GM23338 (cell line): Measurements from ENCODE around the gene KCNC2. TPM values are rescaled to one million over a fixed set of nuclear protein-coding genes. Genes with fewer than 3 reads are reported as not detected.
A peak's percentile ranks its signal among the peaks of the same experiment; 100 is the strongest.

Experiments
- ATAC-seq: fragments of 200-7000 bp; cut with Tn5 transposase; 3 replicates; pipeline ENCODE4 v1.9.1; 2020
- DNase-seq: peaks from one replicate; pipeline ENCODE4 v3.0.0-alpha.2; 2015; ENCODE audit warnings: low spot score
- H2AFZ ChIP-seq: fragments of 200-600 bp; sonication (generic); 2 replicates; pipeline ENCODE4 v1.8.0; 2016; ENCODE audit warnings: antibody characterized with exemption, mild to moderate bottlenecking, moderate library complexity
- H3F3A ChIP-seq: fragments of 200-600 bp; sonication (generic); replicated peaks from 2 replicates; pipeline ENCODE4 v1.8.0; 2017; ENCODE audit warnings: antibody characterized with exemption, mixed run types, low read depth
- H3K27ac ChIP-seq: fragments of 200-600 bp; sonication (generic); 2 replicates; pipeline ENCODE4 v1.6.1; 2016; ENCODE audit warnings: low read depth
- H3K27me3 ChIP-seq: fragments of 200-600 bp; sonication (generic); 2 replicates; pipeline ENCODE4 v1.8.0; 2016; ENCODE audit warnings: mild to moderate bottlenecking, mixed run types, moderate library complexity; ENCODE audit not compliant: insufficient read depth
- H3K36me3 ChIP-seq: fragments of 200-600 bp; sonication (generic); 2 replicates; pipeline ENCODE4 v1.8.0; 2016; ENCODE audit warnings: mild to moderate bottlenecking; ENCODE audit not compliant: insufficient read depth
- H3K4me1 ChIP-seq: fragments of 200-600 bp; sonication (generic); 2 replicates; pipeline ENCODE4 v1.8.0; 2016; ENCODE audit warnings: mild to moderate bottlenecking, moderate library complexity; ENCODE audit not compliant: insufficient read depth
- H3K4me2 ChIP-seq: fragments of 200-600 bp; sonication (generic); 2 replicates; pipeline ENCODE4 v1.7.1; 2017; ENCODE audit warnings: mixed run types
- H3K4me3 ChIP-seq: fragments of 200-600 bp; sonication (generic); 2 replicates; pipeline ENCODE4 v1.6.1; 2016; ENCODE audit warnings: mixed run types
- H3K79me2 ChIP-seq: fragments of 200-600 bp; sonication (generic); replicated peaks from 2 replicates; pipeline ENCODE4 v1.8.0; 2017; ENCODE audit warnings: mild to moderate bottlenecking; ENCODE audit not compliant: insufficient read depth
- H3K9me2 ChIP-seq: fragments of 200-600 bp; sonication (generic); 2 replicates; pipeline ENCODE4 v1.8.0; 2017; ENCODE audit not compliant: insufficient read depth
- H4K20me1 ChIP-seq: fragments of 200-600 bp; sonication (generic); replicated peaks from 2 replicates; pipeline ENCODE4 v1.8.0; 2017; ENCODE audit warnings: mild to moderate bottlenecking; ENCODE audit not compliant: insufficient read depth
- H3K27ac Mint-ChIP-seq: 2 replicates; pipeline ENCODE4 v1.8.0; 2020; ENCODE audit warnings: inconsistent platforms, mild to moderate bottlenecking, moderate library complexity, mixed read lengths
- H3K27me3 Mint-ChIP-seq: 3 replicates; pipeline ENCODE4 v1.8.0; 2022; ENCODE audit warnings: low read depth, mild to moderate bottlenecking, moderate library complexity, mixed read lengths, inconsistent platforms; ENCODE audit not compliant: insufficient read depth, poor library complexity
- H3K36me3 Mint-ChIP-seq: 3 replicates; pipeline ENCODE4 v1.8.0; 2021; ENCODE audit warnings: low read depth, mild to moderate bottlenecking, inconsistent platforms, moderate library complexity, mixed read lengths
- H3K4me1 Mint-ChIP-seq: 3 replicates; pipeline ENCODE4 v1.8.0; 2020; ENCODE audit warnings: mild to moderate bottlenecking, inconsistent platforms, mixed read lengths
- H3K4me3 Mint-ChIP-seq: 3 replicates; pipeline ENCODE4 v1.8.0; 2021; ENCODE audit warnings: moderate library complexity, mild to moderate bottlenecking, inconsistent platforms, mixed read lengths
- H3K9me3 Mint-ChIP-seq: 3 replicates; pipeline ENCODE4 v1.8.0; 2020; ENCODE audit warnings: moderate library complexity, mild to moderate bottlenecking, inconsistent platforms, mixed read lengths
- CREB1 ChIP-seq: fragments of 250-450 bp; sonication (Bioruptor Pico); IDR thresholded peaks from 2 replicates; pipeline ENCODE4 v1.5.0; 2020; ENCODE audit warnings: low read depth, mild to moderate bottlenecking, moderate library complexity
- EZH2 ChIP-seq: fragments of 200-600 bp; sonication (generic); IDR thresholded peaks from one replicate; pipeline ENCODE4 v1.8.0; 2017; ENCODE audit warnings: antibody characterized with exemption, mild to moderate bottlenecking, low read depth; ENCODE audit not compliant: unreplicated experiment
- EZH2phosphoT487 ChIP-seq: fragments of 200-600 bp; sonication (generic); IDR thresholded peaks from one replicate; pipeline ENCODE4 v1.8.1; 2018; ENCODE audit warnings: antibody characterized with exemption; ENCODE audit not compliant: unreplicated experiment
- JUNB ChIP-seq: IDR thresholded peaks from one replicate; pipeline ENCODE4 v1.6.1; 2016; ENCODE audit warnings: antibody characterized with exemption; ENCODE audit not compliant: unreplicated experiment
- NANOG ChIP-seq: IDR thresholded peaks from 2 replicates; pipeline ENCODE4 v1.6.1; 2016; ENCODE audit warnings: antibody characterized with exemption, borderline replicate concordance
- POLR2AphosphoS5 ChIP-seq: IDR thresholded peaks from 2 replicates; pipeline ENCODE4 v1.6.1; 2016; ENCODE audit warnings: antibody characterized with exemption, low read depth
- ZNF114 ChIP-seq: fragments of 250-450 bp; sonication (Bioruptor Pico); IDR thresholded peaks from 2 replicates; pipeline ENCODE4 v1.5.0; 2020; ENCODE audit warnings: mild to moderate bottlenecking, moderate library complexity
- ZNF331 ChIP-seq: fragments of 250-450 bp; sonication (Bioruptor Pico); IDR thresholded peaks from 2 replicates; pipeline ENCODE4 v1.5.0; 2020; ENCODE audit warnings: low read depth, mild to moderate bottlenecking, moderate library complexity
- polyA plus RNA-seq: library from polyadenylated mRNA; unstranded; fragments of >200 nt; fragmentation: Nextera tagmentation; extraction: Ambion mirVana; gene quantifications from 2 replicates; pipeline ENCODE4 v1.2.1, GENCODE V29; 2016
- total RNA-seq: library from RNA; depleted of rRNA; stranded (reverse); fragments of >200 nt; shearing (Covaris generic); gene quantifications from 2 replicates; pipeline ENCODE4 v1.2.3, GENCODE V29; 2014
- TF ChIP-seq, protein P1 (sequence below), 2 experiments: fragments of 200-600 bp in 1 of 2; sonication (generic) in 1 of 2; conservative IDR thresholded peaks; 2 replicates each; pipeline versions ENCODE4 v1.5.1 to v1.6.1; 2016 to 2017; ENCODE audit warnings: antibody characterized with exemption in 2 of 2, low read depth in 2 of 2, mild to moderate bottlenecking in 2 of 2, moderate library complexity in 1 of 2
- TF ChIP-seq, protein P2 (sequence below): fragments of 250-450 bp; sonication (Bioruptor Pico); IDR thresholded peaks from 2 replicates; pipeline ENCODE4 v1.5.0; 2020; ENCODE audit warnings: mild to moderate bottlenecking, moderate library complexity

KCNC2 gene
- total and polyA plus RNA-seq, 2 experiments from 2014 or later: 0.10 TPM; not detected in 1

DNA sequence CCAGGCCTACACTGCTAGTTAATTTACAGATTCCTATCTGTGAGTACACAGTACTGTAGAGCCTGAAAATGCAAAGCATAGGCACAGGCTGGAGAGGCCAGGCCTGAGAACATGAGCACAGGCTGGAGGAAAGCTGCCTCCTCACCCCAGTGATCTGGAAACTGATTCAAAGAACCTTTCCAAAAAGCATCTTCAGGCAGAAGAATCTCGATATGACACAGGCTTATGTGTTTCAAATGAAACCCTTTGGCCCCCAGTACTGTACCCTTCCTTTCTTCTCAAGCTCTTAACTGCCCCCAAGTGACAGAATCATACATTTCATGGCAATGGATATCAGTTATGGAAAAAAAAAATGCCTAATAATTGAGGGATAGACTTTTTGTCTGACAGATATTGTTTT is 122.0 kb downstream of the KCNC2 start:
- H3K36me3 ChIP-seq: no peaks in the 10 kb centered on the region
- no peak overlapping the region for H2AFZ ChIP-seq
- H3K36me3 Mint-ChIP-seq: no peaks in the 10 kb centered on the region
- H3K9me2 ChIP-seq: no peaks in the 10 kb centered on the region
- no peaks in the 10 kb centered on the region for H3K79me2 ChIP-seq
- no peaks in the 10 kb centered on the region for H3K9me3 Mint-ChIP-seq
- no peaks in the 10 kb centered on the region for H3K27me3 ChIP-seq
- H3F3A ChIP-seq: no peaks in the 10 kb centered on the region
- H3K27me3 Mint-ChIP-seq: no peaks in the 10 kb centered on the region
- DNase-seq: peak; percentile 20
- no peak for TF ChIP-seq EZH2phosphoT487
- TF ChIP-seq, protein P1, sequence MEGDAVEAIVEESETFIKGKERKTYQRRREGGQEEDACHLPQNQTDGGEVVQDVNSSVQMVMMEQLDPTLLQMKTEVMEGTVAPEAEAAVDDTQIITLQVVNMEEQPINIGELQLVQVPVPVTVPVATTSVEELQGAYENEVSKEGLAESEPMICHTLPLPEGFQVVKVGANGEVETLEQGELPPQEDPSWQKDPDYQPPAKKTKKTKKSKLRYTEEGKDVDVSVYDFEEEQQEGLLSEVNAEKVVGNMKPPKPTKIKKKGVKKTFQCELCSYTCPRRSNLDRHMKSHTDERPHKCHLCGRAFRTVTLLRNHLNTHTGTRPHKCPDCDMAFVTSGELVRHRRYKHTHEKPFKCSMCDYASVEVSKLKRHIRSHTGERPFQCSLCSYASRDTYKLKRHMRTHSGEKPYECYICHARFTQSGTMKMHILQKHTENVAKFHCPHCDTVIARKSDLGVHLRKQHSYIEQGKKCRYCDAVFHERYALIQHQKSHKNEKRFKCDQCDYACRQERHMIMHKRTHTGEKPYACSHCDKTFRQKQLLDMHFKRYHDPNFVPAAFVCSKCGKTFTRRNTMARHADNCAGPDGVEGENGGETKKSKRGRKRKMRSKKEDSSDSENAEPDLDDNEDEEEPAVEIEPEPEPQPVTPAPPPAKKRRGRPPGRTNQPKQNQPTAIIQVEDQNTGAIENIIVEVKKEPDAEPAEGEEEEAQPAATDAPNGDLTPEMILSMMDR (conservative IDR thresholded peaks at IDR 0.05; ENCODE audit: low read depth in 2 of 2): peak; percentile 36 to 53
- H3K4me3 Mint-ChIP-seq: no peak overlapping the region
- peak; percentile 36; the same call in 2 of the 3 replicates for ATAC-seq
- H3K4me2 ChIP-seq: no peak overlapping the region
- H3K4me1 Mint-ChIP-seq: no peaks in the 10 kb centered on the region
- no peak overlapping the region for H3K4me3 ChIP-seq
- H3K4me1 ChIP-seq: no peaks in the 10 kb centered on the region
- no peak overlapping the region for H3K27ac ChIP-seq
- no peaks in the 10 kb centered on the region for H4K20me1 ChIP-seq
- no peak overlapping the region for H3K27ac Mint-ChIP-seq

DNA sequence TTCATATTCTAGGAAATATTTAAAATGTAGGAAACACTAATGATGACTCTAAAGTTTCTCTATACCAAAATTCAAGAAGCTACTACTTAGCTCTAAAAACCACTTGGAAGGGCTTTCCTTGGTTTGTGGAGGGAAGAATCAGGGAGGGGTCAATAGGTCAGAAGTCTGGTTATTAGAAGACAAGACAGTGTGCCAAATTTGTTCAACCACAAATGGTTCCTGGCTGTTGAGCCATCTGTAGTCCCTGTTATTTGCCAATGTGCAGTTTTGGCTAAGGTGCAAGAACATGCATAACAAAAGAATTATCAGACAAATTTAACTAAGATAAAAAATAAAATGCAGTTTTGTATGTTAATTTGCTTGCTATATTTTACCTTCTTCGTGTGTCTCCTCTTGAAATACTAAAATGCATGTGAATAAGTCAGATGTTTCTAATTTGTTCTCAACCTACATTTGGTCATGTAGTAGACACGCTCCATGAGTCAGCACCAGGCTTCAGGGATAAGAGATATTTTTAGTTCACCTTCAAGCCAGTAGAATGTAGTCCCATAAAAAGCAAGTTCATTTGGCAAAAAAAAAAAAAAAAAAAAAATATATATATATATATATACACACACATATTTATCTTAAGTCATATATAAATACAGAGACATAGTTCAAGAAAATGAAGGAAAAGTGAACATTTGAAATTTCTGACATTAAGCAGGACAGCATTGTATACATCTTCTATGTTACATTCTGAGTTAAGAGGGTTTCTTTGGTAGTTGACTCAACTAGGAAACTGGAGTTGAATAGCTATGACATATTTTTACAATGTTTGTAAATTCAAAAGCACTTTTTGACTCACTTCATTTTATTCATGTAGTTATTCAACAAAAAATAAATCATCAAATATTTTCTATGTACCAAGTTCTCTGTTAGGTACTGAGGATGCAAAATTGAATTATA is 123.3 kb downstream of the KCNC2 start:
- Mint-ChIP-seq H3K27ac (no peak overlapping the region), H3K4me1 (no peaks in the 10 kb centered on the region)
- TF ChIP-seq EZH2: no peak
- TF ChIP-seq, protein P2, sequence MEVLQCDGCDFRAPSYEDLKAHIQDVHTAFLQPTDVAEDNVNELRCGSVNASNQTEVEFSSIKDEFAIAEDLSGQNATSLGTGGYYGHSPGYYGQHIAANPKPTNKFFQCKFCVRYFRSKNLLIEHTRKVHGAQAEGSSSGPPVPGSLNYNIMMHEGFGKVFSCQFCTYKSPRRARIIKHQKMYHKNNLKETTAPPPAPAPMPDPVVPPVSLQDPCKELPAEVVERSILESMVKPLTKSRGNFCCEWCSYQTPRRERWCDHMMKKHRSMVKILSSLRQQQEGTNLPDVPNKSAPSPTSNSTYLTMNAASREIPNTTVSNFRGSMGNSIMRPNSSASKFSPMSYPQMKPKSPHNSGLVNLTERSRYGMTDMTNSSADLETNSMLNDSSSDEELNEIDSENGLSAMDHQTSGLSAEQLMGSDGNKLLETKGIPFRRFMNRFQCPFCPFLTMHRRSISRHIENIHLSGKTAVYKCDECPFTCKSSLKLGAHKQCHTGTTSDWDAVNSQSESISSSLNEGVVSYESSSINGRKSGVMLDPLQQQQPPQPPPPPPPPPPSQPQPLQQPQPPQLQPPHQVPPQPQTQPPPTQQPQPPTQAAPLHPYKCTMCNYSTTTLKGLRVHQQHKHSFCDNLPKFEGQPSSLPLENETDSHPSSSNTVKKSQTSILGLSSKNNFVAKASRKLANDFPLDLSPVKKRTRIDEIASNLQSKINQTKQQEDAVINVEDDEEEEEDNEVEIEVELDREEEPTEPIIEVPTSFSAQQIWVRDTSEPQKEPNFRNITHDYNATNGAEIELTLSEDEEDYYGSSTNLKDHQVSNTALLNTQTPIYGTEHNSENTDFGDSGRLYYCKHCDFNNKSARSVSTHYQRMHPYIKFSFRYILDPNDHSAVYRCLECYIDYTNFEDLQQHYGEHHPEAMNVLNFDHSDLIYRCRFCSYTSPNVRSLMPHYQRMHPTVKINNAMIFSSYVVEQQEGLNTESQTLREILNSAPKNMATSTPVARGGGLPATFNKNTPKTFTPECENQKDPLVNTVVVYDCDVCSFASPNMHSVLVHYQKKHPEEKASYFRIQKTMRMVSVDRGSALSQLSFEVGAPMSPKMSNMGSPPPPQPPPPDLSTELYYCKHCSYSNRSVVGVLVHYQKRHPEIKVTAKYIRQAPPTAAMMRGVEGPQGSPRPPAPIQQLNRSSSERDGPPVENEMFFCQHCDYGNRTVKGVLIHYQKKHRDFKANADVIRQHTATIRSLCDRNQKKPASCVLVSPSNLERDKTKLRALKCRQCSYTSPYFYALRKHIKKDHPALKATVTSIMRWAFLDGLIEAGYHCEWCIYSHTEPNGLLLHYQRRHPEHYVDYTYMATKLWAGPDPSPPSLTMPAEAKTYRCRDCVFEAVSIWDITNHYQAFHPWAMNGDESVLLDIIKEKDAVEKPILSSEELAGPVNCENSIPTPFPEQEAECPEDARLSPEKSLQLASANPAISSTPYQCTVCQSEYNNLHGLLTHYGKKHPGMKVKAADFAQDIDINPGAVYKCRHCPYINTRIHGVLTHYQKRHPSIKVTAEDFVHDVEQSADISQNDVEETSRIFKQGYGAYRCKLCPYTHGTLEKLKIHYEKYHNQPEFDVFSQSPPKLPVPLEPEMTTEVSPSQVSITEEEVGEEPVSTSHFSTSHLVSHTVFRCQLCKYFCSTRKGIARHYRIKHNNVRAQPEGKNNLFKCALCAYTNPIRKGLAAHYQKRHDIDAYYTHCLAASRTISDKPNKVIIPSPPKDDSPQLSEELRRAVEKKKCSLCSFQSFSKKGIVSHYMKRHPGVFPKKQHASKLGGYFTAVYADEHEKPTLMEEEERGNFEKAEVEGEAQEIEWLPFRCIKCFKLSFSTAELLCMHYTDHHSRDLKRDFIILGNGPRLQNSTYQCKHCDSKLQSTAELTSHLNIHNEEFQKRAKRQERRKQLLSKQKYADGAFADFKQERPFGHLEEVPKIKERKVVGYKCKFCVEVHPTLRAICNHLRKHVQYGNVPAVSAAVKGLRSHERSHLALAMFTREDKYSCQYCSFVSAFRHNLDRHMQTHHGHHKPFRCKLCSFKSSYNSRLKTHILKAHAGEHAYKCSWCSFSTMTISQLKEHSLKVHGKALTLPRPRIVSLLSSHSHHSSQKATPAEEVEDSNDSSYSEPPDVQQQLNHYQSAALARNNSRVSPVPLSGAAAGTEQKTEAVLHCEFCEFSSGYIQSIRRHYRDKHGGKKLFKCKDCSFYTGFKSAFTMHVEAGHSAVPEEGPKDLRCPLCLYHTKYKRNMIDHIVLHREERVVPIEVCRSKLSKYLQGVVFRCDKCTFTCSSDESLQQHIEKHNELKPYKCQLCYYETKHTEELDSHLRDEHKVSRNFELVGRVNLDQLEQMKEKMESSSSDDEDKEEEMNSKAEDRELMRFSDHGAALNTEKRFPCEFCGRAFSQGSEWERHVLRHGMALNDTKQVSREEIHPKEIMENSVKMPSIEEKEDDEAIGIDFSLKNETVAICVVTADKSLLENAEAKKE (CRISPR knock-in tag): no peak
- TF ChIP-seq EZH2phosphoT487: no peak
- TF ChIP-seq ZNF331: no peak
- no peak for TF ChIP-seq JUNB
- TF ChIP-seq NANOG: no peak
- TF ChIP-seq CREB1 (CRISPR knock-in tag): no peak
- TF ChIP-seq, protein P1 (conservative IDR thresholded peaks at IDR 0.05; ENCODE audit: low read depth in 2 of 2): no peak
- no peak for TF ChIP-seq POLR2AphosphoS5
- no peak for TF ChIP-seq ZNF114 (CRISPR knock-in tag)

More for the DNA sequence above, 123.3 kb downstream of the KCNC2 start:
- H3K27me3 ChIP-seq: no peaks in the 10 kb centered on the region
- Mint-ChIP-seq H3K4me3 (no peak overlapping the region), H3K9me3 (no peaks in the 10 kb centered on the region), H3K36me3 (no peaks in the 10 kb centered on the region), H3K27me3 (no peaks in the 10 kb centered on the region)
- no peak overlapping the region for H3K4me2 ChIP-seq
- H3K36me3 ChIP-seq: no peaks in the 10 kb centered on the region
- H3K4me3 ChIP-seq: no peak overlapping the region
- H3K27ac ChIP-seq: no peak overlapping the region
- H3F3A ChIP-seq: no peaks in the 10 kb centered on the region
- H4K20me1 ChIP-seq: no peaks in the 10 kb centered on the region
- no peaks in the 10 kb centered on the region for H3K4me1 ChIP-seq
- no peaks in the 10 kb centered on the region for H3K9me2 ChIP-seq
- ATAC-seq: no peak
- no peak for DNase-seq
- H2AFZ ChIP-seq: no peak overlapping the region
- H3K79me2 ChIP-seq: no peaks in the 10 kb centered on the region
